ENCODE results near the gene FADS1.

FADS1 gene

GRCh38 chr11:61782299-61782698 lies 34.5 kb downstream of the FADS1 start:
- no peak for TF ChIP-seq CTCF (IDR thresholded peaks at IDR 0.05; ENCODE audit: low read depth, low read length)
- no peak for DNase-seq (ENCODE audit: low read depth in 2 of 2)
- no peak overlapping the region for H3K4me3 ChIP-seq (replicated peaks in 1 of 2; ENCODE audit: low read depth in 2 of 2, low read length in 2 of 2)

- DNase-seq (ENCODE audit: low read depth in 2 of 2): no peak
- TF ChIP-seq CTCF (IDR thresholded peaks at IDR 0.05; ENCODE audit: low read depth, low read length): no peak
- no peak overlapping the region for H3K4me3 ChIP-seq (replicated peaks in 1 of 2; ENCODE audit: low read depth in 2 of 2, low read length in 2 of 2)
Measured at GRCh38 chr11:61781585-61781984, 35.2 kb downstream of the FADS1 start.

DNA sequence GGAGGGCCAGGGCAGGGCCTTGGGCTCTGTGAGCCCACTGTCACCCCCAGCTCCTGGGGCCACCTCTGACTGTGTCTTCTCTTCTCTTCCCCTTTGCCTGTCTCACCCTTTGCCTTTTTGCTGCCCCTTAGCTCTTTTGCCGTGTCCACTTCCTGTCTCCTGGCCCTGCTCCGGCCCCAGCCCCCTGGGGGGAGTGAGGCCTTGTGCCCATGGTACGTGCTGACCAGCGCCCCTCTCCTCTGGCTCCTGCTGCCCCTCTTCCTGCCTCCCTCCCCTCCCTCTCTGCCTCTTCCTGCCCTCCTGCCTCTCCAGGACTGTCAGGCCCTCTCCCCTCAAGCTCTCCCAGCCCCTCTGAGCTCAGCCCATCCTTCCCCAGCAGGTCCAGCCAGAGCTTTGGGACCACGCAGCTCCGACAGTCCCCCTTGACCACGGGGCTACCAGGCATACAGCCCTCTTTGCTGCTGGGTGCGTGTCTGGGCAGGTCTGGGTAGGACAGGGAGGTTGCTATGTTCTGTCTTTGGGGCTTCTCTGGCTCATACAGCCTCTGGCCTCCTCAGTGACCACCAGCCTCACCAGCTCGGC lies 36.1 kb downstream of the FADS1 start:
- no peak for DNase-seq (ENCODE audit: low read depth in 2 of 2)
- H3K4me3 ChIP-seq (replicated peaks in 1 of 2; ENCODE audit: low read depth in 2 of 2, low read length in 2 of 2): no peak overlapping the region
- TF ChIP-seq CTCF (IDR thresholded peaks at IDR 0.05; ENCODE audit: low read depth, low read length): no peak

GRCh38 chr11:61779666-61780525 lies 36.9 kb downstream of the FADS1 start:
- no peak for TF ChIP-seq CTCF (IDR thresholded peaks at IDR 0.05; ENCODE audit: low read depth, low read length)
- no peak for DNase-seq (ENCODE audit: low read depth in 2 of 2)
- H3K4me3 ChIP-seq (replicated peaks in 1 of 2; ENCODE audit: low read depth in 2 of 2, low read length in 2 of 2): no peak overlapping the region

DNA sequence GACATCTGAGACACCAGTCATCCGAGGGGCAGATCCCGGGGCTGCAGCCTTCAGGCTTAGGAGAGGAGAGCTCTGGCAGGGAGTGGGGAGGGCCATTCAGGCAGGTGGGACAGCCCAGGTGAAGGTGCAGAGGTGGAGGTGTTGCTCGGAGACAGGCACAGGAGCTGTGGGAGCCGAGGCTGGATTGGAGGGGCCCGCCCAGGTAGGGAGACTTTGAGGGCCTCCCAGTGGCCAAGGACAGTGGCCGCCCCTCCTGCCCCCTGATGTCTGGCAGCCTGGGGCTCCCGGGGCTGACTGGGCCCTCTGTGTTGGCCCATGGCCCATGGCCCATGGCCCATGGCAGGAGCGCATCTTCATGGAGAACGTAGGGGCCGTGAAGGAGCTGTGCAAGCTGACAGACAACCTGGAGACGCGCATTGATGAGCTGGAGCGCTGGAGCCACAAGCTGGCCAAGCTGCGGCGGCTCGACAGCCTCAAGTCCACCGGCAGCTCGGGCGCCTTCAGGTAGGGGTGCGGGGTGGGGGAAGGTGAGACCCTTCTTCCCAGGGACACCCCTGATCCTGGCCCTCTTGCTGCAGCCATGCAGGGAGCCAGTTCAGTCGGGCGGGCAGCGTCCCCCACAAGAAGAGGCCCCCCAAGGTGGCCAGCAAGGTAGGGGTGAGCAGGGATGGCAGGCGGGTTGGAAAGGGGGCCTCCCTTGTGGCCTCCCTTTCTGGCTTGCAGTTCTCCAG lies 37.7 kb downstream of the FADS1 start:
- DNase-seq (ENCODE audit: low read depth in 2 of 2): no peak
- no peak for TF ChIP-seq CTCF (IDR thresholded peaks at IDR 0.05; ENCODE audit: low read depth, low read length)

GRCh38 chr11:61778357-61778886 lies 38.4 kb downstream of the FADS1 start:
- no peak overlapping the region for H3K4me3 ChIP-seq (replicated peaks in 1 of 2; ENCODE audit: low read depth in 2 of 2, low read length in 2 of 2)
- DNase-seq (ENCODE audit: low read depth in 2 of 2): no peak
- TF ChIP-seq CTCF (IDR thresholded peaks at IDR 0.05; ENCODE audit: low read depth, low read length): no peak

More for the DNA sequence above, 37.7 kb downstream of the FADS1 start:
- H3K4me3 ChIP-seq (replicated peaks in 1 of 2; ENCODE audit: low read depth in 2 of 2, low read length in 2 of 2): no peak overlapping the region
